HK-2 (cell line): ENCODE results near the gene ADCY7.

ENCODE experiments used
- DNase-seq: peaks from one replicate; pipeline ENCODE4 v3.0.0-alpha.2; 2018; ENCODE audit not compliant: unreplicated experiment

The ADCY7 gene

DNA sequence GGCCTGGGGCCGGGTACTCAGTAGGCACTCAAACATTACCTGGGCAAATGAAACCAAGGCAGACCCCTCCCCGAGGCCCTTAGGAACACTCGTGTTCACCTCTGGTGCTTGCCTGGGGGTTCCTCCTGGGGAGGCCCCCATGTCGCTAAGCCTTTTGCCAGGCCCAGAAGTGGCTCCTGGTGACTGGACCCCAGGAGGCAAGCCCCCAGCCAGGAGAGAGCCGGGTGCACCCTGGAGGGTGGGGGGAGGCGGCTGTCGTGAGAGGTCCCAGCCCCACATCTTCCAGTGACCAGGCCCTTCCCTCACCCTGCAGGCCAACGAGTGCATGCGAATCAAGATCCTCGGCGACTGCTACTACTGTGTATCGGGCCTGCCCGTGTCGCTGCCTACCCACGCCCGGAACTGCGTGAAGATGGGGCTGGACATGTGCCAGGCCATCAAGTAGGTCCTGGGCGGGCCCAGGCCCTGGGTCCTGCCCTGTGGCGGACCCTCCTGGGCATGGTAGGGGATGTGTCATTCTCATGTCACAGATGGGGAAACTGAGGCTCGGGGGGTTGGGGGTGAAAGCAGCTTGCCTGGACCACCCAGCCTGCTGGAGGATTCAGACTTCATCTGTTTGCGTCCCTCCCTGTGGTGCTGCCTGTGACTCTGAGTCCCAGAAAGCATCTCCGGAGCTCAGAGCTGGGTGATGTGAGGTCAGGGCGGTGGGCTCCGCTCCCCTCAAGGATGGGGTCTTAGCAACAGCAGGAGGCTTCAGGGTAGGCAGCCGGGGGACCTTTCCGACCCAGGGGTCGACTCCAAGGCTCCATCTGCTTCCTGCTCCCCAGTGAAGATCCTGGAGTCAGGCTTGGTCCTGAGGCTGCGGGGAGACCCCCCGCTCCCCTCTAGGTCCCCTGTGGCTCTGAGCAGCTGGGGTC, 32.5 kb downstream of the ADCY7 start:
- no peak for DNase-seq

DNA sequence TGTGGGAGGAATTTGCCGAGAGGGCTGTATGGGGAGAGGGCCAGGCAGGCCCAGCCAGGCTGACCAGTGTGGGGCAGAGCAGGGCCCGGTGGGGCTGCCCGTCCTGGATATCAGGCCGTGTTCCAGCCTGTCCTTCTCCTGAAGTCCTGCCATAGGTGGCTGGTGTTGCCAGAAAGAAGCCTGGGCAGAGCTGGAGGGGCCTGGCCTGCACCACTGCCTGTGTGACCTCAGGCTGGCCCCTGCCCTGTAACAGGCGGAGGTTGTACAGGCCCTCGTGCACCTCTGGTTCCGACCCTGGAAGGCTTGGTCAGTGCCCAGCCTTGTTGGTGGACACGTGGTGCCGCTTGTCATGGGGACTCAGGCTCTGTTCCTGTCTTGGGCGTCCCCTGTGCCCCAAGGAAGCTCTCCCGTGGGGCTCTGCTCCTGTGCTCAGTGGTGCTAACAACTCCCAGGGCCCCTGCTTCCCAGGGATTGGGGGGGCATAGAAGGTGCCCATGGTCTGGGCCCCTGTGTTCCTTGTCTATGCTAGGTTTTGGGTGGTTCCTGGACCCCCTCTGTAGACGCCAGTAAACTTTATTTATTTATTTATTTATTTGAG, 33.3 kb downstream of the ADCY7 start:
- no peak for DNase-seq

DNA sequence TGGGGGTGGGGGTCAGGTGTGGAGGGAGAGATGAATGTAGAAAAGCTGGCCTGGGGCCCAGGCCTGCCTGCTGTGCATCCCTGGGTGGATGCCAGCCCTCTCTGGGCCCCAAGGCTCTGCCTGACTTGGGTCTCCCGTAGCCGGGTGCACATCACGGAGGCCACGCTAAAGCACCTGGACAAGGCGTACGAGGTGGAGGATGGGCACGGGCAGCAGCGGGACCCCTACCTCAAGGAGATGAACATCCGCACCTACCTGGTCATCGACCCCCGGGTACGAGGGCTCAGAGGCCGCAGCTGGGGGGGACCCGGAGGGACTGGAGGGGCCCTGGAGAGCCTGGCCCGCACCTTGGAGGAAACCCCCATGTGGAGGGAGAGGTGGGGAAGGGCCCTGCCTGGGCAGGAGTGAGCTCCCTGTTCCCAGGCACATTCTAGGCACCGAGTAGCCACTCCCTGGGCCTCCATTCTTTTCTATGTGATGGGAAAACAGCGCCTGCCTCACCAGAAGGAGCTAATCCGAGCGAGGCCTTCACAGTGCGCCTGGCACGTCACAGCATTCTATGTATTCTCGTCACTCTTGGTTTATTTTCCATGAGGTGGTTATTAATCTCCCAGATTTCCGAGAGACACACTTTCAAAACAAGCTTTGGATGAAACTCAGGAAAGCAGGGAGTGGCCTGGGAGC, 34.7 kb downstream of the ADCY7 start:
- DNase-seq: no peak

DNA sequence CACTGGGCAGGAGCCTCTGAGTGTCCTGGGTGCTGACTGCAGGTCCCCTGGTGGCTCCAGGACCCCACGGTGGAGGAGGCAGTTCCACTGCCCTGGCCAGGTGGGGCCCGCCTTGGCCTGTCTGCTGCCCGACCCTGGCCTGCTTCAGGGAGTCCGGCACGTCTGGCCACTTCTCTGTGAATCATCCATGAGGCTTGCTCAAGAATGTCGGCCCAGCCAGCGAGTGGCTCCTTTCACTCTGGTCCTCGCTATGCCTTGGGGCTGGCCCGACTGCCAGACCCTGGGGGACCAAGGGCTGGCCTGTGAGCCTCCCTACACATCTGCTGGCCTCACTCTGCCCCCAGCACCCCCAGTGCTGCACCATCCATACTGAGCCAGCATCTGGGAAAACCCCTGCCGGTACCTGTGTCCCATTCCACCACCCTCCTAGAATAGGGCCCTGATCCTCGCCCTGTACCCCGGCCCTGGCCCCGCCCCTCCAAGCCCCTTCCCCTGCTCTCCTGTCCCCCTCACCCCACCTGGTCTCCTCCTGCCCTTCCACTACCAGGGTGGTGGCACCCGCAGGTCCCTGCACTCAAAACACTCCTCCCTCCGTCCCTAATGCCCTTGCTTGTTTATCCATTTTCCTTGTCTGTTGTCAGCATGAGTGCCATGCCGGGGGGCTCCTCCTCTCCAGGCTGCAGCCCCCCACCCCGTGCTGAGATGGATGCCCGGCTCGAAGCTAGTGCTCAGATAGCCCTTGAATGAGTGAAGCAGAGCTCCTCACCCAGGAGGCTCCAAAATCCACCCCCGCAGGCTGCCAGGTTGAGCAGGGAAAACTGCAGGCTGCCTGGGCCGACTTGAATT, 35.5 kb downstream of the ADCY7 start:
- peak; percentile 79 for DNase-seq

DNA sequence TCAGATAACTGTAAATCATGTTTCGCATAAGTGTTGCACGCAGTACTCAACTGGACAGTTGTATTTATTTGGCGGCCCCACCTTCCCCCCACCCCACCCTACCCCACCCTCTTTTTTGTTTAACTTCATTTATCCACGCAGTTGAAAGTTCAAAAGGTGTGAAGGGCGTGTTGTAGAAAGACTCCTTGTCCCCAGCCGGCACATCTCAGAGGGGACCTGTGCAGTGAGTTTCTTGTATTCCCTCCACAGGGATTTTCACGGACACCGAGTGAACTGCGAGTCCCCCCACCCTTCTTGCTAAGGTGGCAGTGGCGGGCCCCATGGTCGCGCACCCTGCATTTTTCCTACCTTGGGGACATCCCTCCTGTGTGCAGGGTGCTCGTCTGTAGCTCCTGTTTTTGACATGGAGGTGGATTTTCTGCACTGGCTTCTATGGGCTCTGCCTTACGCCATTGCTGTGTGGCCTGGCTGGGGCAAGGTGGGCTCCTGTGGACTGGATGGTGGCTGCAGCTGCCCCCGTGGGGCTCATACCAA, 36.2 kb downstream of the ADCY7 start:
- DNase-seq: no peak

DNA sequence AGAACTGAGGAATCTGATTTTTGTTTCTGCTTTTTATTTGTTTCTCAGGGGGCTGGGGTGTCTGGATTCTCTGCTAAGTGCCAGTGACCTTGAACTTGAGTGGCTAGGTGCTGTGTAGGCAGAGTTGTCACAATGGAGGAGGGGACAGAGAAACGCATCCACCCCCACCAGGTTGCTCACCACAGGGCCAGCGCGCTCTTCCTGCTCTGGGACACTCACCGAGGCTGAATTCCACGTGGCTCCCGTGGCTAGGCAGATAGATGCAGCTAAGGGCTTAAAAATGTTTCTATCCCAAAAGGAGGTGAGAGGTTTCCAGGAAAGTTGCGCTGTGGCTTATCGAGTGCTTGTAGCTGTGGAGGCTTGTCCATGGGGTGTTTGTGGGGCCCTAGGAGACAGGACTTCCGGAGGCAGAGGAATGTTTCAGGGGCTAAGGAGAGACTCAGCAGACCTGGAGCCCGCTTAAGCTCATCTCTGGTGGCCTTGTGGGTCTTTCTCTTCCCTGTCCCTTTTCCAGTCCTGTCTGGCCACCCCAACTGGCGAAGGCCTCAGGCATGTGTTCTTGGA, 36.8 kb downstream of the ADCY7 start:
- peak; percentile 55 for DNase-seq

DNA sequence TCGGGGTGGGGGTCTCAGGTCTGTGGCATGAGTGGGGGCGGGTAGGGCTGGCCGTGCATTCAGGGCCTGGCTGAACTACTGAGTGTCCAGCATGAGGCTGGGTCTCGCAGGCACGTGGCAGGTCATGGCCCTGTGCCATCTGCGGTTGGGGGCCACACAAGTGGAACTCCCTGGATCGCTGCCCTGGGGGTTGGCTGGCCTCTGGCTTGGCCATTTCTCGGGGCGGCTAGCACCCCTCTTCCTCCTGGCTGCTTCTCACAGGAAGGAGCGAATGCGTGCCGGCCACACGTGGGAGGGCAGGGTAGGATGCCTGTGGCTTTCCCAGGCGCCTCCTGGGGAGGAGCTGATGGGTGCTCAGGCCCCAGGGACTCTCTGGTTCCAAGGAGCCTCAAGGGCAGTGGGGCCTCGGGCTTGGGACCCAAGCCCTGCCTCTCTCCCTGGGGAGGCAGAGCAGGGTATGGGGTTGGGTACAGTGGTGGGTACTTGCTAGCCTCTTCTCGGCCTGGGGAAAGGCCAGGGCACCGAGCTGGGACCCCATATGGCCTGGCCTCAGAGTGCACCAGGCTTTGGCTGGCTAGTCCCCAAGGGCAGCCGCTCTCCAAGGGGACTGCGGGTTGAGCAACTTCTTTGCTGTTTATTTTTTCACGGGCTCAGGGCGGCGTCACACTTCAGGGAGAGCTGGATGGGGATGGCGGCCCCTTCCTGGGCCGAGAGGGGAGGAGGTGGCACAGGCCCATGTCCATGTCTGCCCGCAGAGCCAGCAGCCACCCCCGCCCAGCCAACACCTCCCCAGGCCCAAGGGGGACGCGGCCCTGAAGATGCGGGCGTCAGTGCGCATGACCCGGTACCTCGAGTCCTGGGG, 37.5 kb downstream of the ADCY7 start:
- DNase-seq: peak; percentile 73

DNA sequence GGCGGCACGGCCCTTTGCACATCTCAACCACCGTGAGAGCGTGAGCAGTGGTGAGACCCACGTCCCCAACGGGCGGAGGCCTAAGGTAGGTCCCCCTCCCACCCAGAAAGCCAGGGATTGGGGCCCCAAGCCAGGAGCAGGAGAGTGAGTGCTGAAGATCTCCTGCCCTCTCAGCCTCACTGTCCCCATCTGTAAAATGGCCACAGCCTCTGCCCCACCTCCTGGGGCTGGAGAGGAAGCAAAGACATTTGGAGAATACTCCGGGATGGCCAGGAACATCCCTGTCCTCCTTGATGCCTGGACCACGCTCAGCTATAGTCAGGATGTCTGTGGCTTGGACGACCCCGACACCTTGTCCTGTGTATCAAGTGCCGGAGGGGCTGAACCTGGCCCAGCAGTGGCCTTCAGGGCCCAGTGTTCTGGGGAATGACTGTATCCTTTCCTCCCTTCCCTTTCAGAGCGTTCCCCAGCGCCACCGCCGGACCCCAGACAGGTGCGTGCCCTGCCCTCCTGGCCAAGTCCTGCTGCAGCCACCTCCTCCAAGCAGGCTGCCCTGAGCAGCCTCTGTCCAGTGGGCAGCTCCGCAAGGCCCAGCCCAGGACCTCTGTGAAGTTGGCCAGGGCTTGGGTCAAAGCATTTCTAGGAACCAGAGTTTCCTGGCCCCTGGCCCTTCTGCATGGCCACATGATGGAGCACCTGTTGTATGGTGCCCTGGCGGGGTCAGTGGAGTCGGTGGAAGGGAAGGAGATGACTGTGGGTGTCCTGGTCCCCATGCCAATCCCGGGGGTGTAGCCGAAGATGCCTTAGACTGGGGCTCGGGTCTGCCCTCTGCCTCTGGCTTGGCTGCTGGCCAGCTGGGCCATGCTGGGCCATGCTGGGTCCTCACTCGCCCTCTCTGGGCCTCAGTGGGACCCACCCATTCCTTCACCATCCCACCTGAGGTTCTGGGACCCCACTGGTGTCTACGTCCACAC, 38.4 kb downstream of the ADCY7 start:
- no peak for DNase-seq

DNA sequence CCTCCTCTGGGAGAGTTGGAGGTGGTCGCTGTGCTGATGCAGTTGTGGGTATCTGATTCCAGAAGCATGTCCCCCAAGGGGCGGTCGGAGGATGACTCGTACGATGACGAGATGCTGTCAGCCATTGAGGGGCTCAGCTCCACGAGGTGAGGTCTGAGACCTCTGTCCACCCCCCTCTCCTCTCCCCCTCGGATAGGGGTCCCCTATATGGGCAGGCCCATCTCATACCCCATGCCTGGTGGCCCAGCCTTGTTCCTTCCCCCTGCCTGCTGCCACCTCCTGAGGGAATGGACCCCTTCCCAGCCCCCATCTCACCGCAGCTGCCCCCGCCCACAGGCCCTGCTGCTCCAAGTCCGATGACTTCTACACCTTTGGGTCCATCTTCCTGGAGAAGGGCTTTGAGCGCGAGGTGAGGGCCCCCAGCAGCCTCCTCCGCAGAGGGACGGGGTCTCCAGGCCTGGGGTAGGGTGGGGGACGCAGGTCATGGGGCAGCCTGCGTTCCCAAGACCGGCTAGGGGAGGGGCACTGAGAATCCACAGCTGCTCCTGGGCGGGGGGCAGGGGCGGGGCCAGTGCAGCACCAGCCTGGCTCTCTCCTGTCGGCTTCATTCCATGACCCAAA, 39.2 kb downstream of the ADCY7 start:
- no peak for DNase-seq

DNA sequence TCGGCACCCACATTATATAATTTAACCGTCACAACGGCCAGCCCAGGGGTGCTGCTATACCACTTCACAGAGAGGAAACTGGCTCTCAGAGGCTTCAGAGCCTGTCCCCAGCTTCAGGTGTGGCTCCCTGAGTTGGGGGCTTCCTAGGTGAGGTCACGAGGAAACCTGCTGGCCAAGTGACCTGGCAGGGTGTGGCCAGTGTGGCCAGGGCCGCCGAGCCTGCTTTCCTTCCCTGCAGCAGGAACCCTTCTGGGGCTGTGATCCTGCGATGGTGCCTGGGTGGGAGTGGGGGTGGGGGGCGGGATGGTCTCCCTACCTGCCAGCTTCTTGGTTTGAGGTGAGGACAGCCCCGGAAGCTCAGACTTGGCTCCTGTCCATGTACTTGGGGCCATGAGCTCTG, 39.9 kb downstream of the ADCY7 start:
- no peak for DNase-seq

DNA sequence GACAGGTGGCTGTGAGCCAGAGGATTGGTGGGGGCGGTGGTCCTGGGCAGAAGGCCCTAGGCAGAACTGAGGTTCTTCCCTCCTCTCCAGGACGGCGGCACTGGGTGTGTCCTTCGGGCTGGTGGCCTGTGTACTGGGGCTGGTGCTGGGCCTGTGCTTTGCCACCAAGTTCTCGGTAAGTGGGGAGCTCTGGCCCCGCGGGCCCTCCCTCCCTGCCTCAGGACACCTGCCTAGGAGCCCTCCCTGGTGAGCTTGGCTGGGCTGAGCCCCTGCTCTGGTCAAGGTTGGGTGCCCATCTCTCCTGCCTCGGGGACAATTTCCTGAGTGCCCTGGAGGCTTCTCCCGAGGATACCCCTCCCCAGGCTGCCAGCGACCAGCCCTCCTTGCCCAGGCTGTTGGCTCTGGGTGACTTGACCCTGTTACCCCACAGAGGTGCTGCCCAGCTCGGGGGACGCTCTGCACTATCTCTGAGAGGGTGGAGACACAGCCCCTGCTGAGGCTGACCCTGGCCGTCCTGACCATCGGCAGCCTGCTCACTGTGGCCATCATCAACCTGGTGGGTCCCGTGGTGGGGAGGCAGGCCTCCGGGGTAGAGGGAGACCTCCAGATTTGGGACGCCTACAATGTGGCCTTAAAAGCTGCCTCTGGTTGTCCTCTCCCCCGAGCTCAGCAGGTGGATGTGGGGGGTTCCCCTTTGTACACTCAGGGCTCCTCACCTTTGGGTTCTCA, 42.0 kb downstream of the ADCY7 start:
- no peak for DNase-seq

DNA sequence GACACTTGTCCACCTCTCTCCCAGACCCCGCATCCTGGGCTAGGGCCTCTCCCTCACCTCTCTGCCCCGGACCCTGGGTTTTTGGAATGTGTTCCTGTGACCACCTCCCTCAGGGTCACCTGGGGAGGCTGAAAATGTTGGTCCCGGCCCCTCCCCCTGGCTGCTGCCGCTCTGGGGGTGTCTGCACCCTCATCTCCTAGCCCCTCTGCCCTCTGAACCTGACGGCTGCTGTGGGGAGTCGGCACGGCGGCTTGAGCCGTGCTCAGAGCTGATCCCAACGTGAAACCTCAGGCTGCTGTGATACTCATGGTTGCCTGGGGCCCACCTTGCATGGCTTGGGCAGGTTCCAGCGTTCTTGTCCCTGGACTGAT, 42.8 kb downstream of the ADCY7 start:
- DNase-seq: no peak

DNA sequence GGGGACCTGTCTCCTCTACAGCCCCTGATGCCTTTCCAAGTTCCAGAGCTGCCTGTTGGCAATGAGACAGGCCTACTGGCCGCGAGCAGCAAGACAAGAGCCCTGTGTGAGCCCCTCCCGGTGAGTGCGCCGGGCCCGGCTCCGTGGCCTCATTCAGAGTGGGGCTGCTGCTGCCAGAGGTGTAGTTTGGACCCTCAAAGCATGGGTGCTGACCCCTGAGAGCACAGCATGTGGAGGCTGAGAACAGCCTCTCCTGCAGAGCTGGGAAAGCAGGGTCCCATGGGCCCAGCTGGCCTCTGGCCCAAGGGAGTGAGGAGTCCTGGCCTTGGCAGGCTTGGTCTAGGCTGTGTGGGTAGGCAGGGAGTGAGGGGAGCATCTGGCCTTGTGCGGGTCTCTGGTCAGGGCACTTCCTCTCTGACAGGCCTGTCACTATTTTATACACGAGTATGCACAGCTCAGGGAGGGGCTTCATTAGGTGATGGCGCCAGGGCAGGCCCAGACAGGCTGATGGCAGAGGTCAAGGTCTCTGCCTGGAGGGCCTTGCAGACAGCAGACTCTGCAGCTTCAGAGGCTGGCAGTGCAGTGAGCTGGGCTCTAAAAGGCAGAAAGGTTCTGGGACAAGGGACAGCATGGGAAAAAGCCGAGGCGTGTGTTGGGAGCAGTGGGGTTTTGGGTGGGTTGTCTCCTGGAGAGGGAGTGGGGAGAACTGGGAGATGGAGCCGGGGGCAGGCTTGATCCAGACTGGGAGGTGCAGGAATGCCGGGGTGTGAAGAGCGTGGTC, 43.4 kb downstream of the ADCY7 start:
- DNase-seq: no peak

DNA sequence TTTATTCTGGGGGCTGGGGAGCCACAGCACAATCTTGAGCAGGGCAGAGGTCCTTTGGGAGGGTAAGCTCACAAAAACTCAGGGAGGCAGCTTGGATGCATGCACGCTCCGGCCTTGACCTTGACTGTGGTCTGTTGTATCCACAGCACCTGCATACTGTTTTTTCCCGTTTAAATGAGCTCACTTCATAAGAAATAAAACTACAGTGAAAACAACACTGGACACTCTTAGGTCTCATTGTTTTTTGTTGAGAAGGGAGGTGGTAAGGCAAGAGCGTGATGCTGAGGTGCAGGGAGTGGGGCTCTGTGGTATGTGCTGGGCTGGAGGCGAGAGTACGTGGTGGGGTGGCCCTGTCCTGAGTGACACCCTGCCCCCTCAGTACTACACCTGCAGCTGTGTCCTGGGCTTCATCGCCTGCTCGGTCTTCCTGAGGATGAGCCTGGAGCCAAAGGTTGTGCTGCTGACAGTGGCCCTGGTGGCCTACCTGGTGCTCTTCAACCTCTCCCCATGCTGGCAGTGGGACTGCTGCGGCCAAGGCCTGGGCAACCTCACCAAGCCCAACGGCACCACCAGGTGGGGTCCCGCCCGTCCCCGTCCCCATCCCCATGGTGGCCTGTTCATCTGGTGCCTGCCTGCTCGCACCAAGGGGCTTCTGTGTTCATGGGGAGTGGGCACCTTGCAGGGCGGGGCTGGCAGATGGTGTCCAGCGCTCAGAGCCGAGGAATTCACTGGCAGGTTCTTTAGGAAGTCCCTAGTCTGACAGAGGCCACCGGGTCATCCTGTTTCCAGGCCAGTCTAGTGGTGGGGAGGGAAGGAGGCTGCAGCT, 44.2 kb downstream of the ADCY7 start:
- DNase-seq: no peak

DNA sequence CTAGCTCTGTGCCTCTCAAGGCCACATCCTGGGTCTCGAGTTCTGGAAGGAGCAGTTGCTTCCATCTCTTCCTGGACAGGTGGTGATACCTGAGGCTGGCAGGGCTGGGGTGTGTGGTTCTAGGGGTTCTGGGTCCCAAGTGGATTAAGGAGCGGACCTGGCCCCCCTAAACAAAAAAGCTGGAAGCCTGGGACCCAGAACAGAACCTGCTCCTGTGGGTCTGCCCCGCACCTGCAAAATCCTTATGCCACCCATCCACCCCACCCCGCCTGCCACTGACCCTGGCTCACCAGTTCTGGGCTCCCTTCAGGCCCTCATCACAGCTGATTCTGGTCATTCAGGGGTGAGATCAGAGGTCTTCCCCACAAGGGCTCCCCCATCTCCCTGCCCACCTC, 44.8 kb downstream of the ADCY7 start:
- no peak for DNase-seq

DNA sequence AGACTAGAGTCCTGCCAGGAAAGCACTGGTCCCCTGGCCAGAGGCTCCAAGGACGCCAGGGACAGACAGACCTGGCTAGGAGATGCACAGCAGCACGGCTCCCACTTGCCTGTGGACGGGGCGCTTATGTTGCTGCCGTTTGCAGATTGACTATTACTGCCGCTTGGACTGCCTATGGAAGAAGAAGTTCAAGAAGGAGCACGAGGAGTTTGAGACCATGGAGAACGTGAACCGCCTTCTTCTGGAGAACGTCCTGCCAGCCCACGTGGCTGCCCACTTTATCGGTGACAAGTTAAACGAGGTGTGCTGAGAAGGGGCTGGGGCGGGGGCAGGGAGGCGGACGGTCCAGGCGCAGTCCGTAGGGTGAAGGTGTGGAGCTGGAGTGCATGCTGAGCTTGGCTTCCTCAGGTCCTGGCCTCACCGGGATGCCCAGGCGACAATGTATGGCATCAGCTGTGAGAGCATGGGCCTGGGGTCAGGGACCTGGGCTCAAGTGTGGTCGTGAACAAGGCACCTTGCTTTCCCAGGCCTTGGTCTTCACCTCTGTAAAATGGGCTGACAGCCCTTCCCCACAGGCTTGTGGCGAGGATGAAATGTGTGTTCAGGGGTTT, 45.6 kb downstream of the ADCY7 start:
- DNase-seq: no peak
